ENCODE results near the gene SMC1B. TPM values are rescaled to one million over a fixed set of nuclear protein-coding genes. Genes with fewer than 3 reads are reported as not detected.

The SMC1B gene
- total and polyA plus RNA-seq, 2 experiments from 2014 or later, result 0.10 TPM; not detected in 1

GRCh38 chr22:45323695-45324094 is 89.7 kb downstream of the SMC1B start (continued):
- TF ChIP-seq CTCF (conservative IDR thresholded peaks at IDR 0.05; ENCODE audit: low read depth in 2 of 2), result no peak
- TF ChIP-seq ZNF331 (CRISPR knock-in tag; IDR thresholded peaks at IDR 0.05; ENCODE audit: low read depth), result no peak

GRCh38 chr22:45322873-45323525 is 90.4 kb downstream of the SMC1B start:
- H3K4me3 ChIP-seq, result no peak overlapping the region
- no peaks in the 10 kb centered on the region; the same call in 1 of the 2 replicates for H3K36me3 ChIP-seq (ENCODE audit: insufficient read depth)
- peaks cover 21% of the 10 kb centered on the region for H4K20me1 ChIP-seq (replicated peaks; ENCODE audit: insufficient read depth)
- H3K27ac Mint-ChIP-seq, result no peak overlapping the region
- peaks cover 2% of the 10 kb centered on the region for H3K27me3 Mint-ChIP-seq (ENCODE audit: insufficient read depth, low read depth, poor library complexity)
- no peaks in the 10 kb centered on the region for H3K9me2 ChIP-seq (ENCODE audit: insufficient read depth)
- H3K4me3 Mint-ChIP-seq, result no peak overlapping the region
- H3K4me1 ChIP-seq (ENCODE audit: insufficient read depth), result peaks cover 12% of the 10 kb centered on the region; the same call in 1 of the 2 replicates
- H3K4me1 Mint-ChIP-seq, result peaks cover 18% of the 10 kb centered on the region
- H3K36me3 Mint-ChIP-seq (ENCODE audit: low read depth), result peaks cover 40% of the 10 kb centered on the region
- peaks cover 50% of the 10 kb centered on the region for H3K79me2 ChIP-seq (replicated peaks; ENCODE audit: insufficient read depth)
- DNase-seq (ENCODE audit: low spot score) (no peak), ATAC-seq (no peak)
- no peak overlapping the region for H3K27ac ChIP-seq (ENCODE audit: low read depth)
- H3K27me3 ChIP-seq (ENCODE audit: insufficient read depth), result no peaks in the 10 kb centered on the region
- H3K4me2 ChIP-seq, result no peak overlapping the region
- no peaks in the 10 kb centered on the region for H3F3A ChIP-seq (replicated peaks; ENCODE audit: low read depth)
- H3K9me3 Mint-ChIP-seq, result no peaks in the 10 kb centered on the region
- no peak overlapping the region for H2AFZ ChIP-seq
- TF ChIP-seq REST (IDR thresholded peaks at IDR 0.05; ENCODE audit: unreplicated experiment) (no peak), EZH2phosphoT487 (IDR thresholded peaks at IDR 0.05; ENCODE audit: unreplicated experiment) (no peak), ZNF331 (CRISPR knock-in tag; IDR thresholded peaks at IDR 0.05; ENCODE audit: low read depth) (no peak), CTCF (conservative IDR thresholded peaks at IDR 0.05; ENCODE audit: low read depth in 2 of 2) (no peak), EZH2 (IDR thresholded peaks at IDR 0.05; ENCODE audit: low read depth, unreplicated experiment) (no peak), NANOG (IDR thresholded peaks at IDR 0.05; ENCODE audit: borderline replicate concordance) (no peak), JUNB (IDR thresholded peaks at IDR 0.05; ENCODE audit: unreplicated experiment) (no peak), ETS1 (IDR thresholded peaks at IDR 0.05) (no peak), POLR2AphosphoS5 (IDR thresholded peaks at IDR 0.05; ENCODE audit: low read depth) (no peak), STAT1 (IDR thresholded peaks at IDR 0.05; ENCODE audit: unreplicated experiment) (no peak), ZNF114 (CRISPR knock-in tag; IDR thresholded peaks at IDR 0.05) (no peak), CREB1 (CRISPR knock-in tag; IDR thresholded peaks at IDR 0.05; ENCODE audit: low read depth) (no peak)
